ENCODE results near the gene RNF220. TPM values are rescaled to one million over a fixed set of nuclear protein-coding genes. Genes with fewer than 3 reads are reported as not detected.

The RNF220 gene
- total and polyA plus RNA-seq, 2 of the 4 experiments (the other 2 are of a cell fraction): 71.8 to 77.1 TPM

DNA sequence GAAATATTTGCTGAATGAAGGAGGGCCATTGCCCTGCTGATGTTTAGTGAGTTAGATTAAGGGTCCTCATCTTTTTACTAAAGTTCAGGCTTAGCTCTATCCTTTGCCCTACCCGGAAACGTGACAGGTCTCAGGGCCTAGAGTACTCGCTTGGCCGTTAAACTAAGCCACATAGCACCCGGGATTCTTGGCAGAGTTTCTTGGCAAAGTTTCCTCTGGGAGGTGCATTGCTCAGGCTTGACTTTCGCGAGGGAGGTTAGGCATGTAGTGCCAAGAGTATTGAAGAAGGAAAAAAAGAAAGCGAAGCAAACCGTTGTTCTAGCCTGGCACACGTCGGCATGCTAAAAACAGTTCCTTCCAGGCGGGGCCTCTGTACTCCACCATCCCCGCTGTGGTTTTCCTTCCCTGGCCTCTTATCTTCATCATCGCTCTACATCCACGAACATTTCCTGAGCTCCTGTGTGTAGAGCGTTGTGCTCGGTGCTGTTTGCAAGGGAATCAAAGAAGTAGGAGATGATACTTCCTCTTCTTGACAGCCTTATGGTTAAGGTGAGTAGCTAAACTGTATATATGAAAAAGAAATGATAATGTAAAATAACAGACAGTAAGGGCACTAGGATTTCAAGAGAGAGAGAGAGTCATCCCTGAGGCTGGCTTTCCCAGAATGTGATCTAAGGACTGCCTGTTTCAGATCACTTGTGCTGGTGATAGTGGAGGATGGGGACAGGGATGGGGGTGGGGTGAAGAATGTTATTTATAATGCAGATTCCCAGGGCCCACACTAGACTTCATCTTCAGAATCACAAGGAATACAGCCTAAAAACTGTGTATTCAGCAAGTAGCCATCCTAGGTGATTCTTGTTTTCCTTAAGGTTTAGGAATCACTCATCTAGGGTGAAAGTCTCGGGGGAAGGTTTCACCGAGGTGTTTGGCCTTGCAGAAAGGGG lies 18.8 kb downstream of the RNF220 start:
- Histone ChIP-seq H2BK120ac (ENCODE audit: low read depth, low read length) (no peak overlapping the region), H3K4me2 (ENCODE audit: low read depth, low read length) (peak overlapping the region; percentile 19; the same call in 1 of the 2 replicates), H4K8ac (ENCODE audit: low read depth in 2 of 2, low read length in 2 of 2) (no peak overlapping the region), H3K9me3 (ENCODE audit: control insufficient read depth, insufficient read depth, low read length) (no peaks in the 10 kb centered on the region), H3K27me3 (ENCODE audit: control insufficient read depth, insufficient read depth, low read length) (peaks cover 82% of the 10 kb centered on the region), H3K23ac (ENCODE audit: low read depth, low read length) (no peak overlapping the region), H2AFZ (replicated peaks; ENCODE audit: low read length, poor library complexity) (peak overlapping the region; percentile 18), H2AK9ac (replicated peaks; ENCODE audit: low read depth, low read length, poor library complexity) (no peak overlapping the region), H4K5ac (ENCODE audit: low read depth, low read length) (no peak overlapping the region), H4K91ac (ENCODE audit: insufficient read depth, low read depth, low read length) (no peak overlapping the region), H3K4ac (ENCODE audit: low read depth, low read length) (no peak overlapping the region), H3K56ac (ENCODE audit: extremely low read depth, insufficient read depth, low read length) (no peak overlapping the region), H3K79me1 (ENCODE audit: low read depth in 1 of 2, low read length in 2 of 2) (no peaks in the 10 kb centered on the region), H3K4me1 (ENCODE audit: control insufficient read depth, insufficient read depth, low read length) (no peaks in the 10 kb centered on the region), H3K27ac (ENCODE audit: insufficient read depth, low read length) (no peak overlapping the region), H2BK15ac (ENCODE audit: low read depth, low read length) (no peak overlapping the region), H3K9me1 (ENCODE audit: insufficient read depth, low read length) (peaks cover 2% of the 10 kb centered on the region; the same call in 1 of the 2 replicates), H3K18ac (ENCODE audit: low read depth, low read length) (no peak overlapping the region), H4K20me1 (ENCODE audit: insufficient read depth, low read length) (no peaks in the 10 kb centered on the region), H3K36me3 (ENCODE audit: control insufficient read depth, insufficient read depth, low read length) (no peaks in the 10 kb centered on the region), H2BK5ac (ENCODE audit: low read depth, low read length, poor library complexity, severe bottlenecking) (no peak overlapping the region), H2BK20ac (ENCODE audit: low read depth, low read length) (no peak overlapping the region), H3K14ac (replicated peaks; ENCODE audit: low read depth, low read length) (no peak overlapping the region), H3K9ac (ENCODE audit: low read depth, low read length) (no peak overlapping the region), H3K4me3 (ENCODE audit: insufficient read depth, low read depth, low read length) (no peak overlapping the region), H2AK5ac (ENCODE audit: low read depth, low read length) (no peak overlapping the region)
- DNase-seq (peak; percentile 35), ATAC-seq (ENCODE audit: low read depth) (peak; percentile 67)
- in situ Hi-C loops (cut with MboI; ENCODE audit: low sequenced_read_pairs): no loop called here
- intact Hi-C loops (cut with micrococcal nuclease): no loop called here
- WGBS, 2 experiments (ENCODE audit: extremely low coverage in 2 of 2, insufficient read length in 1 of 2): no CpG with 5 or more reads among the region's 19 CpGs
- no TSS peak for BruUV-seq (replicated peaks)
- POLR2A ChIA-PET (ENCODE audit: unreplicated experiment): no interaction called here
- dilution Hi-C loops (cut with HindIII; ENCODE audit: low sequenced_read_pairs, unreplicated experiment): no loop called here
- CTCF ChIA-PET: no interaction called here
- no peak for TF ChIP-seq RCOR1 (IDR thresholded peaks at IDR 0.05; ENCODE audit: insufficient replicate concordance, low read length)
- TF ChIP-seq FOS (IDR thresholded peaks at IDR 0.05; ENCODE audit: low read depth, low read length): no peak
- no peak for TF ChIP-seq USF2 (IDR thresholded peaks at IDR 0.05; ENCODE audit: low read depth, low read length)
- TF ChIP-seq BHLHE40 (IDR thresholded peaks at IDR 0.05; ENCODE audit: low read depth, low read length): no peak
- no peak for TF ChIP-seq MAZ (IDR thresholded peaks at IDR 0.05; ENCODE audit: borderline replicate concordance, low read depth, low read length)
- no peak for TF ChIP-seq MXI1 (IDR thresholded peaks at IDR 0.05; ENCODE audit: borderline replicate concordance, low read depth, low read length)
- no peak for TF ChIP-seq CTCF (conservative IDR thresholded peaks at IDR 0.05; ENCODE audit: low read depth, low read length)
- no peak for TF ChIP-seq RFX5 (IDR thresholded peaks at IDR 0.05; ENCODE audit: low read depth, low read length)
- no peak for TF ChIP-seq NFE2L2 (IDR thresholded peaks at IDR 0.05; ENCODE audit: low read depth, low read length)
- TF ChIP-seq MAFK (IDR thresholded peaks at IDR 0.05; ENCODE audit: low read depth, low read length): no peak
- no peak for TF ChIP-seq RAD21 (IDR thresholded peaks at IDR 0.05; ENCODE audit: low read length)
- no peak for TF ChIP-seq CHD1 (IDR thresholded peaks at IDR 0.05; ENCODE audit: low read depth, low read length)
- no peak for TF ChIP-seq SMC3 (IDR thresholded peaks at IDR 0.05; ENCODE audit: low read depth, low read length)
- TF ChIP-seq CEBPB (IDR thresholded peaks at IDR 0.05; ENCODE audit: low read depth, low read length): no peak
